ENCODE measurements around the gene TSHR.

- TF ChIP-seq CTCF (IDR thresholded peaks at IDR 0.05) = no peak
- no peak for TF ChIP-seq ZFX (IDR thresholded peaks at IDR 0.05; ENCODE audit: borderline replicate concordance)
These were observed 13.2 kb upstream of the TSHR start for GRCh38 chr14:80942191-80942600.
